ENCODE data around the gene GRM7.

The GRM7 gene

GRCh38 chr3:7456386-7456785 lies 595.5 kb downstream of the GRM7 start:
- FAIRE-seq (no peak), DNase-seq (ENCODE audit: insufficient read length, low spot score) (no peak)

GRCh38 chr3:7461202-7461825 lies 600.4 kb downstream of the GRM7 start:
- FAIRE-seq, result no peak
- DNase-seq (ENCODE audit: insufficient read length, low spot score), result no peak

- no peak for FAIRE-seq
- no peak for DNase-seq (ENCODE audit: insufficient read length, low spot score)
Observed at GRCh38 chr3:7469866-7470265, 609.0 kb downstream of the GRM7 start.

GRCh38 chr3:7484636-7485035 lies 623.7 kb downstream of the GRM7 start:
- DNase-seq (ENCODE audit: insufficient read length, low spot score), result no peak
- FAIRE-seq, result no peak

- no peak for DNase-seq (ENCODE audit: insufficient read length, low spot score)
- no peak for FAIRE-seq
Observed at GRCh38 chr3:7487763-7488162, 626.8 kb downstream of the GRM7 start.

GRCh38 chr3:7489417-7489816 lies 628.5 kb downstream of the GRM7 start:
- DNase-seq (ENCODE audit: insufficient read length, low spot score), result no peak
- no peak for FAIRE-seq

GRCh38 chr3:7498715-7499114 lies 637.8 kb downstream of the GRM7 start:
- DNase-seq (ENCODE audit: insufficient read length, low spot score) (no peak), FAIRE-seq (no peak)

- FAIRE-seq (no peak), DNase-seq (ENCODE audit: insufficient read length, low spot score) (no peak)
Observed at GRCh38 chr3:7503431-7503830, 642.5 kb downstream of the GRM7 start.

- DNase-seq (ENCODE audit: insufficient read length, low spot score), result no peak
- no peak for FAIRE-seq
Observed at GRCh38 chr3:7504886-7505775, 644.2 kb downstream of the GRM7 start.

GRCh38 chr3:7506606-7507180 lies 645.8 kb downstream of the GRM7 start:
- no peak for DNase-seq (ENCODE audit: insufficient read length, low spot score)
- FAIRE-seq, result no peak

GRCh38 chr3:7508821-7509220 lies 647.9 kb downstream of the GRM7 start:
- DNase-seq (ENCODE audit: insufficient read length, low spot score), result no peak

GRCh38 chr3:7512048-7512447 lies 651.1 kb downstream of the GRM7 start:
- DNase-seq (ENCODE audit: insufficient read length, low spot score), result no peak
- no peak for FAIRE-seq

More at GRCh38 chr3:7508821-7509220, 647.9 kb downstream of the GRM7 start:
- no peak for FAIRE-seq

- DNase-seq (ENCODE audit: insufficient read length, low spot score), result no peak
- FAIRE-seq, result no peak
Observed at GRCh38 chr3:7518026-7518425, 657.1 kb downstream of the GRM7 start.

GRCh38 chr3:7518456-7518855 lies 657.5 kb downstream of the GRM7 start:
- DNase-seq (ENCODE audit: insufficient read length, low spot score), result no peak
- no peak for FAIRE-seq

GRCh38 chr3:7520059-7520458 lies 659.1 kb downstream of the GRM7 start:
- no peak for DNase-seq (ENCODE audit: insufficient read length, low spot score)

GRCh38 chr3:7520593-7520992 lies 659.7 kb downstream of the GRM7 start:
- no peak for FAIRE-seq

More at GRCh38 chr3:7520059-7520458, 659.1 kb downstream of the GRM7 start:
- no peak for FAIRE-seq

GRCh38 chr3:7536510-7536909 lies 675.6 kb downstream of the GRM7 start:
- DNase-seq (ENCODE audit: insufficient read length, low spot score), result no peak
- FAIRE-seq, result no peak

More at GRCh38 chr3:7520593-7520992, 659.7 kb downstream of the GRM7 start:
- no peak for DNase-seq (ENCODE audit: insufficient read length, low spot score)

- FAIRE-seq, result no peak
Observed at GRCh38 chr3:7536921-7537320, 676.0 kb downstream of the GRM7 start.

GRCh38 chr3:7543294-7543880 lies 682.5 kb downstream of the GRM7 start:
- DNase-seq (ENCODE audit: insufficient read length, low spot score), result no peak
- FAIRE-seq, result no peak

More at GRCh38 chr3:7536921-7537320, 676.0 kb downstream of the GRM7 start:
- no peak for DNase-seq (ENCODE audit: insufficient read length, low spot score)

- DNase-seq (ENCODE audit: insufficient read length, low spot score) (no peak), FAIRE-seq (no peak)
Observed at GRCh38 chr3:7545334-7545733, 684.4 kb downstream of the GRM7 start.

- FAIRE-seq (no peak), DNase-seq (ENCODE audit: insufficient read length, low spot score) (no peak)
Observed at GRCh38 chr3:7546253-7546652, 685.3 kb downstream of the GRM7 start.
